Nephron progenitor cell (in vitro differentiated cells): ENCODE measurements around the gene STYXL1.
"Not testable (repeated sequence)": the region's sequence is repeated elsewhere in the genome, so short reads cannot be mapped to it uniquely, and the experiment has no call there.

Experiments
- DNase-seq: peaks from one replicate; pipeline ENCODE4 v3.0.0; 2021
- H3K27ac Mint-ChIP-seq: 2 replicates; pipeline ENCODE4 v1.8.0; 2021; ENCODE audit warnings: mild to moderate bottlenecking, moderate library complexity, mixed read lengths
- H3K27me3 Mint-ChIP-seq: 2 replicates; pipeline ENCODE4 v1.8.0; 2021; ENCODE audit warnings: mild to moderate bottlenecking, low read depth, mixed read lengths; ENCODE audit not compliant: poor library complexity
- H3K36me3 Mint-ChIP-seq: 2 replicates; pipeline ENCODE4 v1.8.0; 2021; ENCODE audit warnings: low read depth, mixed read lengths
- H3K4me1 Mint-ChIP-seq: 2 replicates; pipeline ENCODE4 v1.8.0; 2021; ENCODE audit warnings: mixed read lengths
- H3K4me3 Mint-ChIP-seq: 2 replicates; pipeline ENCODE4 v1.8.0; 2021; ENCODE audit warnings: mild to moderate bottlenecking, moderate library complexity, mixed read lengths
- H3K9me3 Mint-ChIP-seq: 2 replicates; pipeline ENCODE4 v1.8.0; 2021; ENCODE audit warnings: mild to moderate bottlenecking, moderate library complexity, mixed read lengths
- CTCF ChIP-seq: fragments of 200-600 bp; sonication (generic); IDR thresholded peaks from 2 replicates; pipeline ENCODE4 v1.5.0; 2021; ENCODE audit warnings: antibody characterized with exemption

Gene STYXL1

DNA sequence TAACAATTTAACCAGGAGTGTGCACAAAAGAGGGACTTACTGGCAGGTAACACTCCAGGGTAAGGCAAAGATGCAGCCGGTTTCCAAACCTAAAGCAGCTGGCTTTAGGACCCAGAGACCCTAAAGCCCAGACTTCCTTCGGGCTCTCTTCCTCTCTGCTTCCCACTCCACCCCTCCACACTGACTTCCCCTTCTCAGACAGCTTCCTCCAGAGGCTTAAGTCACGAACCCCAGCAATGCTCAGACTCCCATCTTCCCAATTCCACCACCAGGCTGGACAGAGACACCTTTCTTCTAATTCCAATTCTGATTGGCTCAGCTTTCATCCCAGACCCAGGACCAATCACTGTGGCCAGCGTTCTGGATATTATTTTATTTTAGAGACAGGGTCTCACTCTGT lies 24.8 kb downstream of the STYXL1 start:
- H3K4me3 Mint-ChIP-seq = no peak overlapping the region
- H3K27ac Mint-ChIP-seq = peak overlapping the region; percentile 96
- DNase-seq = no peak
- TF ChIP-seq CTCF = no peak
- H3K4me1 Mint-ChIP-seq = no peaks in the 10 kb centered on the region
- no peaks in the 10 kb centered on the region for H3K9me3 Mint-ChIP-seq
- H3K27me3 Mint-ChIP-seq = peaks cover 3% of the 10 kb centered on the region
- peaks cover 42% of the 10 kb centered on the region for H3K36me3 Mint-ChIP-seq

DNA sequence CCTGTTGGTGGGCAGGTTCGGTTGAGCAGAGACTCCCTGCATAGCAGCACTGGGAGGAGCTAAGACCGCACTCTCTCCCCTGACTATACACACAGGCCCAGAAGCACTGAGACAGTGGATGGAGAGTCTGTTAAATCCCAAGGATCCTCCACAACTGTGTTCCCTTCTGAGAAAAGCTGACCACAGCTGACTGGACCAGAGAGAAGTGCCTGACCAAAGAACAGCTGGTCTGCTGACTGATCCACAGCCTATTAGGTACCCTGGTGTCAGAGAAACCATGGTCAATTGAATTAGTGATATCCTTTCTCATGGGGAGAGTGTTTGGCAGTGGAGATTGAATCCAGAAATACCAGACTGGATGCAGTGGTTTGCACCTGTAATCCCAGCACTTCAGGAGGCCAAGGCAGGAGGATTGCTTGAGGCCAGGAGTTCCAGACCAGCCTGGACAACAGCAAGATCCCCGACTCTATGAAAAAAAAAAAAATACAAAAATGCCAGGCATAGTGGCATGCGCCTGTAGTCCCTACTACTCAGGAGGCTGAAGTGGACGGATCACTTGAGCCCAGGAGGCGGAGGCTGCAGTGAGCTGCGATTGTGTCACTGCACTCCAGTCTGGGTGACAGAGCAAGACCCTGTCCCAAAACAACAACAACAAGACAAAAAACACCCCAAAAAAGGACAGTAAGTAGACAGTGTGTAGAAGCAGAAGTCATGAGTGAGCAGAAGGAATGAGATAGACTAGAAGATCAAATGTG lies 25.6 kb downstream of the STYXL1 start:
- Mint-ChIP-seq H3K4me1 (no peaks in the 10 kb centered on the region), H3K9me3 (no peaks in the 10 kb centered on the region), H3K27ac (no peak overlapping the region), H3K27me3 (peaks cover 3% of the 10 kb centered on the region), H3K4me3 (no peak overlapping the region), H3K36me3 (peaks cover 48% of the 10 kb centered on the region)
- no peak for DNase-seq
- TF ChIP-seq CTCF = no peak

- Mint-ChIP-seq H3K27ac (no peak overlapping the region), H3K4me3 (no peak overlapping the region), H3K27me3 (peaks cover 3% of the 10 kb centered on the region), H3K36me3 (peaks cover 59% of the 10 kb centered on the region), H3K4me1 (no peaks in the 10 kb centered on the region), H3K9me3 (no peaks in the 10 kb centered on the region)
- TF ChIP-seq CTCF = peak; percentile 85
- DNase-seq = peak; percentile 78
Observed at GRCh38 chr7:76020031-76020714, 27.6 kb downstream of the STYXL1 start.

GRCh38 chr7:76018520-76018919 lies 29.3 kb downstream of the STYXL1 start:
- H3K4me3 Mint-ChIP-seq, H3K9me3 Mint-ChIP-seq, DNase-seq, H3K27me3 Mint-ChIP-seq, H3K4me1 Mint-ChIP-seq, H3K27ac Mint-ChIP-seq: not testable (repeated sequence)
- H3K36me3 Mint-ChIP-seq = peaks cover 55% of the 10 kb centered on the region

DNA sequence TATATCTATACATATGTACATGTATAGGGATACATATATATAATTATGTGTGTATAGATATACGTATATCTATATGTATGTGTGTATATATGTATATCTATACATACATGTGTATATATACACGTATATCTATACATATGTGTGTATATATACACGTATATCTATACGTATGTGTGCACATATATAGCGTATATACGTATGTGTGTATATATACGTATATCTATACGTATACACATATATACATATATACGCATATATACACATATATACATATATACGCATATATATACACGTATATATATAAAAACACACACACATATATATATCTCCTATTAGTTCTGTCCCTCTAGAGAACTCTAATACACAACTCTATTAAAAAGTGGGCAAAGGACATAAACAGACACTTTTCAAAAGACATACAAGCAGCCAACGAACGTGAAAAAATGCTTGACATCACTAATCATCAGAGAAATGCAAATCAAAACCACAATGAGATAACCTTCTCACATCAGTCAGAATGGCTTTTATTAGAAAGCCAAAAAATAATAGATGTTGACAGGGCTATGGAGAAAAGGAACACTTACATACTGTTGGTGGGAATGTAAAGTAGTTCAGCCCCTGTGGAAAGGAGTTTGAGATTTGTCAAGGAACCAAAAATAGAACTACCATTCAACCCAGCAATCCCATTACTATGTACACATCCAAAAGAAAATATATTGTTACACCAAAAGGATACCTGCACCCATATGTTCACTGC lies 31.4 kb downstream of the STYXL1 start:
- H3K4me1 Mint-ChIP-seq = no peaks in the 10 kb centered on the region
- peaks cover 47% of the 10 kb centered on the region for H3K36me3 Mint-ChIP-seq

More for the DNA sequence above, 31.4 kb downstream of the STYXL1 start:
- DNase-seq = no peak
- Mint-ChIP-seq H3K9me3 (no peaks in the 10 kb centered on the region), H3K4me3 (no peak overlapping the region), H3K27ac (no peak overlapping the region), H3K27me3 (no peaks in the 10 kb centered on the region)
- TF ChIP-seq CTCF = no peak
